ENCODE results near the gene TRIM36. TPM values are rescaled to one million over a fixed set of nuclear protein-coding genes. Genes with fewer than 3 reads are reported as not detected.

TRIM36 gene
- polyA plus RNA-seq, 1 donor from 2014 or later: 122 TPM

DNA sequence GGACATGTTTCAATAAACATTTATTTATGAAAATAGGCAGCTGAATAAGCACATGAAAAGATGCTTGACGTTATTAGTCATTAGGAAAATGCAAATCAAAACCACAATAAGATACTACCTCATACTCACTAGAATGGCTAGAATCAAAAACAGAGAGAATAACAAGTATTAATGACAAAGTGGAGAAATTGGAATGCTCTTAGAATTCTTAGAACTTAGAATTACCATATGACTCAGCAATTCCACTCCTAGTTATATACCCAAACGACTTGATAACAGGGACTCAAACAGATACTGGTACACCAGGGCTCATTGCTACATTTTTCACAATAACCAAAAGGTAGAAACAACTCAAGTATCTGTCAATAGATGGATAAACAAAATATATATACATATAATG is 15.1 kb upstream of the TRIM36 start:
- Histone ChIP-seq H3K27me3 (ENCODE audit: insufficient read depth, low read depth, low read length) (no peaks in the 10 kb centered on the region), H3K9me3 (ENCODE audit: low read length) (no peaks in the 10 kb centered on the region)

DNA sequence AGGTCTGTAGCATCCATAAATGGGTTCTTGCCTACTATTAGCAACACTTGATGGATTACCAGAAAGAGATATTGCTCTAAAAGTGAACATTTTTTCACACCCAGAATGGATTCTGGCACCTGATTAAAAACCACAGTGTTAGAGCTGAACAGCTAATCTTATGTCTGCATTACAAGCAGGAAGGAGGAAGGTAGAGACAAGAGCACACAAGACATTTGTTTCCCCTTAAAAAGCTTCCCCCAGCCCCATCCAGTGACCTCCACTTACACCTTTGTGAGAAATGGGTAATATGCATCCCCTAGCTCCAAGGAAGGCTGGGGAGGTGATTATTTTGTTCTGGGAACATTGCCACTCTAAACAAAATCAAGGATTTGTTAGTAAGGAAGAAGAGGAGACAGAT is 12.0 kb upstream of the TRIM36 start:
- Histone ChIP-seq H3K36me3 (ENCODE audit: insufficient read depth, low read length) (peaks cover 5% of the 10 kb centered on the region), H3K9ac (ENCODE audit: low read length) (no peak overlapping the region), H3K4me3 (ENCODE audit: low read length) (no peak overlapping the region), H3F3A (ENCODE audit: insufficient read depth, low read length, poor library complexity, severe bottlenecking) (peaks cover 7% of the 10 kb centered on the region), H3K9me2 (ENCODE audit: insufficient read depth, low read length) (no peaks in the 10 kb centered on the region), H3K27ac (ENCODE audit: low read length) (no peak overlapping the region), H4K20me1 (ENCODE audit: insufficient read depth) (no peaks in the 10 kb centered on the region), H3K9me3 (ENCODE audit: low read length) (no peaks in the 10 kb centered on the region), H3K79me2 (replicated peaks; ENCODE audit: insufficient read depth, low read length) (peaks cover 11% of the 10 kb centered on the region), H2AFZ (ENCODE audit: low read depth, low read length) (no peak overlapping the region), H3K27me3 (ENCODE audit: insufficient read depth, low read depth, low read length) (no peaks in the 10 kb centered on the region), H3K4me2 (ENCODE audit: low read length) (no peak overlapping the region)
- TF ChIP-seq, protein P1, sequence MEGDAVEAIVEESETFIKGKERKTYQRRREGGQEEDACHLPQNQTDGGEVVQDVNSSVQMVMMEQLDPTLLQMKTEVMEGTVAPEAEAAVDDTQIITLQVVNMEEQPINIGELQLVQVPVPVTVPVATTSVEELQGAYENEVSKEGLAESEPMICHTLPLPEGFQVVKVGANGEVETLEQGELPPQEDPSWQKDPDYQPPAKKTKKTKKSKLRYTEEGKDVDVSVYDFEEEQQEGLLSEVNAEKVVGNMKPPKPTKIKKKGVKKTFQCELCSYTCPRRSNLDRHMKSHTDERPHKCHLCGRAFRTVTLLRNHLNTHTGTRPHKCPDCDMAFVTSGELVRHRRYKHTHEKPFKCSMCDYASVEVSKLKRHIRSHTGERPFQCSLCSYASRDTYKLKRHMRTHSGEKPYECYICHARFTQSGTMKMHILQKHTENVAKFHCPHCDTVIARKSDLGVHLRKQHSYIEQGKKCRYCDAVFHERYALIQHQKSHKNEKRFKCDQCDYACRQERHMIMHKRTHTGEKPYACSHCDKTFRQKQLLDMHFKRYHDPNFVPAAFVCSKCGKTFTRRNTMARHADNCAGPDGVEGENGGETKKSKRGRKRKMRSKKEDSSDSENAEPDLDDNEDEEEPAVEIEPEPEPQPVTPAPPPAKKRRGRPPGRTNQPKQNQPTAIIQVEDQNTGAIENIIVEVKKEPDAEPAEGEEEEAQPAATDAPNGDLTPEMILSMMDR (IDR thresholded peaks at IDR 0.05; ENCODE audit: poor library complexity, severe bottlenecking): no peak
- TF ChIP-seq MXI1 (conservative IDR thresholded peaks at IDR 0.05; ENCODE audit: poor library complexity, severe bottlenecking): no peak
- no peak for TF ChIP-seq TAF1 (IDR thresholded peaks at IDR 0.05; ENCODE audit: low read depth)
- no peak for TF ChIP-seq RAD21 (conservative IDR thresholded peaks at IDR 0.05)
- no peak for TF ChIP-seq SMC3 (conservative IDR thresholded peaks at IDR 0.05; ENCODE audit: poor library complexity)
- TF ChIP-seq POLR2AphosphoS5 (IDR thresholded peaks at IDR 0.05): no peak
- TF ChIP-seq, protein P2, sequence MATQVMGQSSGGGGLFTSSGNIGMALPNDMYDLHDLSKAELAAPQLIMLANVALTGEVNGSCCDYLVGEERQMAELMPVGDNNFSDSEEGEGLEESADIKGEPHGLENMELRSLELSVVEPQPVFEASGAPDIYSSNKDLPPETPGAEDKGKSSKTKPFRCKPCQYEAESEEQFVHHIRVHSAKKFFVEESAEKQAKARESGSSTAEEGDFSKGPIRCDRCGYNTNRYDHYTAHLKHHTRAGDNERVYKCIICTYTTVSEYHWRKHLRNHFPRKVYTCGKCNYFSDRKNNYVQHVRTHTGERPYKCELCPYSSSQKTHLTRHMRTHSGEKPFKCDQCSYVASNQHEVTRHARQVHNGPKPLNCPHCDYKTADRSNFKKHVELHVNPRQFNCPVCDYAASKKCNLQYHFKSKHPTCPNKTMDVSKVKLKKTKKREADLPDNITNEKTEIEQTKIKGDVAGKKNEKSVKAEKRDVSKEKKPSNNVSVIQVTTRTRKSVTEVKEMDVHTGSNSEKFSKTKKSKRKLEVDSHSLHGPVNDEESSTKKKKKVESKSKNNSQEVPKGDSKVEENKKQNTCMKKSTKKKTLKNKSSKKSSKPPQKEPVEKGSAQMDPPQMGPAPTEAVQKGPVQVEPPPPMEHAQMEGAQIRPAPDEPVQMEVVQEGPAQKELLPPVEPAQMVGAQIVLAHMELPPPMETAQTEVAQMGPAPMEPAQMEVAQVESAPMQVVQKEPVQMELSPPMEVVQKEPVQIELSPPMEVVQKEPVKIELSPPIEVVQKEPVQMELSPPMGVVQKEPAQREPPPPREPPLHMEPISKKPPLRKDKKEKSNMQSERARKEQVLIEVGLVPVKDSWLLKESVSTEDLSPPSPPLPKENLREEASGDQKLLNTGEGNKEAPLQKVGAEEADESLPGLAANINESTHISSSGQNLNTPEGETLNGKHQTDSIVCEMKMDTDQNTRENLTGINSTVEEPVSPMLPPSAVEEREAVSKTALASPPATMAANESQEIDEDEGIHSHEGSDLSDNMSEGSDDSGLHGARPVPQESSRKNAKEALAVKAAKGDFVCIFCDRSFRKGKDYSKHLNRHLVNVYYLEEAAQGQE (IDR thresholded peaks at IDR 0.05; ENCODE audit: borderline replicate concordance): no peak
- TF ChIP-seq EZH2 (IDR thresholded peaks at IDR 0.05; ENCODE audit: borderline replicate concordance, insufficient read depth, low read length, poor library complexity, severe bottlenecking): no peak
- TF ChIP-seq EP300 (conservative IDR thresholded peaks at IDR 0.05; ENCODE audit: poor library complexity, severe bottlenecking): no peak

More for the DNA sequence above, 15.1 kb upstream of the TRIM36 start:
- Histone ChIP-seq H3K79me2 (replicated peaks; ENCODE audit: insufficient read depth, low read length) (no peaks in the 10 kb centered on the region), H4K20me1 (ENCODE audit: insufficient read depth) (no peaks in the 10 kb centered on the region), H3K27ac (ENCODE audit: low read length) (no peak overlapping the region), H3F3A (ENCODE audit: insufficient read depth, low read length, poor library complexity, severe bottlenecking) (peaks cover 7% of the 10 kb centered on the region), H3K4me2 (ENCODE audit: low read length) (no peak overlapping the region), H3K36me3 (ENCODE audit: insufficient read depth, low read length) (no peaks in the 10 kb centered on the region), H2AFZ (ENCODE audit: low read depth, low read length) (no peak overlapping the region), H3K9ac (ENCODE audit: low read length) (no peak overlapping the region), H3K9me2 (ENCODE audit: insufficient read depth, low read length) (no peaks in the 10 kb centered on the region), H3K4me3 (ENCODE audit: low read length) (no peak overlapping the region)
- TF ChIP-seq MXI1 (conservative IDR thresholded peaks at IDR 0.05; ENCODE audit: poor library complexity, severe bottlenecking): no peak
- TF ChIP-seq RAD21 (conservative IDR thresholded peaks at IDR 0.05): no peak
- TF ChIP-seq EZH2 (IDR thresholded peaks at IDR 0.05; ENCODE audit: borderline replicate concordance, insufficient read depth, low read length, poor library complexity, severe bottlenecking): no peak
- TF ChIP-seq SMC3 (conservative IDR thresholded peaks at IDR 0.05; ENCODE audit: poor library complexity): no peak
- no peak for TF ChIP-seq EP300 (conservative IDR thresholded peaks at IDR 0.05; ENCODE audit: poor library complexity, severe bottlenecking)
- TF ChIP-seq, protein P2 (IDR thresholded peaks at IDR 0.05; ENCODE audit: borderline replicate concordance): no peak
